GM21786 (cell line): ENCODE measurements around the gene WDR86.

Source experiments
- ATAC-seq: cut with Tn5 transposase; IDR thresholded peaks from one replicate; pipeline ENCODE4 v1.9.1; 2021; ENCODE audit not compliant: unreplicated experiment

WDR86 gene, protein sequence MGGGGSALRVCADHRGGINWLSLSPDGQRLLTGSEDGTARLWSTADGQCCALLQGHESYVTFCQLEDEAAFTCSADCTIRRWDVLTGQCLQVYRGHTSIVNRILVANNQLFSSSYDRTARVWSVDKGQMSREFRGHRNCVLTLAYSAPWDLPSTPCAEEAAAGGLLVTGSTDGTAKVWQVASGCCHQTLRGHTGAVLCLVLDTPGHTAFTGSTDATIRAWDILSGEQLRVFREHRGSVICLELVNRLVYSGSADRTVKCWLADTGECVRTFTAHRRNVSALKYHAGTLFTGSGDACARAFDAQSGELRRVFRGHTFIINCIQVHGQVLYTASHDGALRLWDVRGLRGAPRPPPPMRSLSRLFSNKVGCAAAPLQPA

DNA sequence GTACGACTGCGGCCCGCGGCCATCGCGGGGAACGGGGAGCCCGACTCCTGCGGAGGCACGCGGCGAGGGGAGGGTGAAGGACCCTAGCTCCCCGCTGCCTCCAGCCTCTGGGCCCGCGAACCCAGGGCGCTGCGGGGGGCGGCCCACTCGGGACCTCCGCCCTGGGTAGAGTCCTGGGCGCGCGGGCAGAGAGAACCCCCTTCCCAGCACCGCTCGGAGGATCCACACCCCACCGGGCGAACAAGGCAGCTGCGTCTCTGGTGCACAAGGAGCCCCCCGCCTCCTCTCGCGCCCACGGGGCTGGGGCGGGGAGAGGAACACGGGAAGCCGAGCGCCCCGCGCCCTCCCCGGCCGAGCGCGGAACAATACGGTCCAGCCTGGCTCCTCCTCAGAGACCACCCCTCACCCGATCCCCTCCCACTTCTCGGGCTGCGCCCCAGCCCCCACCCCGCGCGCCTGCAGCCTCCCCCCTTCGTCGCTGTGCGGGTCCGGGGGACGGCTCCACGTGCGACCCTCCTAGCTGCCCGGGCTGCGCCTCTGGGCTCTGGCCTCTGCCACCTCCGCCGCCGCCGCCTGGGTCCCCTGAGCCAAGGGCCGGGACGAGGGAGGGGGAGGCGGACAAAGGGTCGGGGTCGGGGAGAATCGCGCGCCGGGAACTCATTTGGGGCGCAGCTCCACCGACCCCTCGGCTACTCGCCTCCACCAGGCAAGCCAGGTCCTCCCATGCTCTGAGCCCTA lies at the start of gene WDR86:
Gene WDR86 (minus strand): TSS at position 372 of the 738 bp plus-strand sequence. CDS start 449 bp downstream, outside the sequence.
- ATAC-seq, result no peak

DNA sequence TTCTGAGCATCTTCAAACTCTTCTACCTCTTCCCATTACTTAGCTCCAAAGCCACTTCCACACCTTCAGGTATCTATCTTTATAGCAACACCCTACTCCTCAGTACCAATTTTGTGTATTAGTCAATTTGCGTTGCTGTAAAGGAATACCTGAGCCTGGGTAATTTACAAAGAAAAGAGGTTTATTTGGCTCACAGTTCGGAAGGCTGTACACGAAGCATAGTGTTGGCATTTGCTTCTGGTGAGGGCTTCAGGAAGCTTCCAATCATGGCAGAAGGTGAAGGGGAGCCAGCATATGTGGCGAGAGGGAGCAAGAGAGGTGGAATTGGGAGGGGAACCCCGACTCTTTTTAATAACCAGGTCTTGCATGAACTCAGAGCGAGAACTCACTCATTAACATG lies 47.7 kb upstream of the WDR86 start:
- no peak for ATAC-seq

DNA sequence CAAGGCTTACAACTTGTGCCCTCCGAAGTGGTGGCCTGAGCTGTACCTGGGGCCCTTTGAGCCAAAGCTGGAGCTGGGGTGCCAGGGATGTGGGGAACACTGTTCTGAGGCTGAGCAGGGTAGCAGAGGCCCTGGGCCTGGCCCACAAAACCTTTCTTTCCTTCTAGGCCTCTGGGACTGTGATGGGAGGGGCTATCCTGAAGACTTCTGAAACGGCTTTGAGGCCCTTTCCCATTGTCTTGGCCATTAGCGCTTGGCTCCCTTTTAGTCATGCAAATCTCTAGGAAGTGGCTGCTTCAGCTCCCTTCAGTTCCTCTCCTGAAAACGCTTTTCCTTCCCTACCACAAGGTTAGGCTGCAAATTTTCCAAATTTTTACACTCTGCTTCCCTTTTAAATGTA lies 46.9 kb upstream of the WDR86 start:
- no peak for ATAC-seq

DNA sequence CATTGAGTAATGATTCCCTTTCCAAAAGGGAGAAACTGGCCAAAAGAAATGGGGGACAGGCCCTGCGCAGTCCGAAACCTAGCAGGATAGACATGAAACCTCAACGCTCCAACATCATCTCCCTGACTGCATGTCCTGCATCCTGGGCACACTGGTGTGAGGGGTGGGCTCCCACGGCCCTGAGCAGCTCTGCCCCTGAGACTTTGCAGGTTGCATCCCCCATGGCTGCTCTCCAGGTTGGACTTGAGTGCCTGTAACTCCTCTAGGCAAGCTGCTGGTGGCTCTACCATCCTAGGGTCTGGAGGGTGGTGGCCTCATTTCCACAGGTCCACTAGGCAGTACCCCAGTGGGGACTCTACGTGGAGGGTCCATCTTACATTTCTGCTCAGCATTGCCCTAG lies 46.4 kb upstream of the WDR86 start:
- ATAC-seq, result no peak

DNA sequence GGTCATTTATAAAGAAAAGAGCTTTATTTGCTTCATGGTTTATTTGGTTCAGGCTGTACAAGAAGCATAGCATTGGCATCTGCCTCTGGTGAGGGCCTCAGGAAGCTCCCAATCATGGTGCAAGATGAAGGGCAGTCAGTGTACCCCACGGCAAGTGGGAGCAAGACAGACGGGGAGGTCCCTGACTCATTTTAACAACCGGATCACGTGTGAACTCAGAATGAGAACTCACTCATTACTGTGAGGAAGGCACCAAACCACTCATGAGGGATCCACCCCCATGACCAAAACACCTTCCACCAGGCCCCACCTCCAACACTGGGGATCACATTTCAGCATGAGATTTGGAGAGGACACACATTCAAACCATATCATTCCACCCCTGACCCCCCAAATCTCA lies 45.9 kb upstream of the WDR86 start:
- ATAC-seq, result no peak

DNA sequence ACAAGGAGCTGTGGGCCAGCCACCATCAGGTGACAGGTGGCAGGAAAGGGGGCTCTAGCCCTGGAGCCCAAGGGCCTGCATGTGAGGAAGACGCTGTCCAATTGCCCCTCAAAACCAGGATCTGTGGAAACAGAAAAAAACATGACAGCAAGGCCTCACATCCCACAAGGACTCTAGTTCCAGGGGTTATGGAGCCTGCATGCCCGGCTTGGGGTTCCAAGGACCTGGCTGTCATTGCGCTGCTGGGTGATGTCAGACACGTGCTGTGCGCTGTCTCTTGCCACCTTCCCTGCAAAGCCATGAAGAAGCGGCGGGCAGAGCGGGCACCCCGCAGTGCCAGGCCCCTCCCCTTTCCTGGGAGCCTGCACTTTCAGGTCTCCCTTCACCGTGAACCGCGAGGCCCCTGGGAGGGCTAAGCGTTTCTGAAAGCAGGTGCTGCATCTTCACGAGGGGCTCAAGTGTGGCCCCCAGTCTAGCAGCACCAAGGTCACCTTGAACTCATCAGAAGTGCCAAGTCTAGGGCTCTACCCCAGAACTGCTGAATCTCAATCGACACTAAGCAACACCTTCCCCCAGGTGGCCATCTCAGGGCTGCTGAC lies 45.2 kb upstream of the WDR86 start:
- no peak for ATAC-seq

DNA sequence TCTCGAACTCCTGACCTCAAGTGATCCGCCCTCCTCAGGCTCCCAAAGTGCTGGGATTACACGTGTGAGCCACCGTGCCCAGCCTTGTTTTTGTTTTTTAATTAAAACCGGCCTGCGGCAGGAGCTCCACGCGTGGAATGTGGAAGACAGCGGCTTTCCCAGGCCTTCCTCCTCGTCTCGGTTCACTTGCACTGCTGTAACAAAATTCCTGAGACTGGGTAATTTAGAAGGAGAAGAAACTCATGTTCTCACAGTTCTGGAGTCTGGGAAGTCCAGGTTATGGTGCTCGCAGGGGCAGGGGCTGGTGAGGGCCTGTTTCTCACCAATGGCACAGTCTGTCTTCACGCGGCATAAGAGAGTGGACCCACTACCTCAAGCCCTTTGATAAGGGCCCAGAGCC lies 44.5 kb upstream of the WDR86 start:
- ATAC-seq, result no peak

DNA sequence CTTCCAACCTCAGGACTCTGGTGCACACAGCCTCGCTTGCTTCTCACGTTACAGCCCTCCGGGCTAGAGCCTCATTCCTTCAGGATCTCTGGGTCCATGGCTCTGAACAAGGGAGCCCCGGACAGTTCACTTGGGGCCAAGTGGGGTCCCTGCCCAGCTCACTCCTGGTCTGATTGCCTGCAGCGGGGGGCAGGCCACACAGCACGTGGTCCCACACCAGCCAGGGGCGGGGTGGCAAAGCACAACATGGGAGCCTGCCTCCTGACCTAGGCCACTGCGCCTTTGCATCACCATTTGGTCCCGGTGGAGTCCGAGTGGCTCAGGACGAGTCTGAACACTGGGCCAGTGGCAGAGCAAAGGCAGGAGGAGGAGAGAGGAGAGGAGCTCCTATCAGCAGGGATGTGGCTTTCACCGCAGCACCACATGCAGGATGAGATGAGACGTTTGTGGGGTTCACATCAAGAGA lies 43.5 kb upstream of the WDR86 start:
- ATAC-seq, result no peak

DNA sequence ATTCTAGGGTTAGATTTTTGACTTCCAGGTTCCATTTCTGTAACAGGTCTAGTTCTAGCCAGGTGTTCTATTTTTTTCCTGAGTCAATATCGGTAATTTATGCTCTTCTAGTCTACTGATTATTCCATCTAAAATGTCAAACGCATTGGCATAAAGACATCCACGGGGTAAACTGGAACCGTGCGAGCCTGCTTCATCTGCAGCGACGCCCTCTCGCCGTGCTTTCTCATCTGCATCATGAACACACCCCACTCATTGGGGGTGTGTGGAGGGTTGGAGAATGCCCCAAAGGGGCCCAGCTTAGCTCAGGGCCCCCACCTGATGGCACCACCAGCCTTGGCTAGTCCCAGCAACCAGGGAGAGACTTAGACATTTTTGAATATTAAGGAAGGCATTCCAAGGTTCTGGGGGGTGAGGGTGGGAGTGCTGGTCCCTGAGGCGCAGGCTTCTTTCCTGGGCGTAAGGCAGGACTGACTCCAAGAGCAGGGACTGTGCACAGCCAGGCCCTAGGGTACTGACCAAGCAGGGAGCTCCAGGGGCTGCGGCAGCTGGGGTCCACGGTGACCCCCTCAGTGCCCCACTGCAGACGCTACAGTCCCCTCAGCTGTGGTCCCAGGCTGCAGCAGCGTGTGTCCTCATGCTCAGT lies 43.0 kb upstream of the WDR86 start:
- no peak for ATAC-seq

DNA sequence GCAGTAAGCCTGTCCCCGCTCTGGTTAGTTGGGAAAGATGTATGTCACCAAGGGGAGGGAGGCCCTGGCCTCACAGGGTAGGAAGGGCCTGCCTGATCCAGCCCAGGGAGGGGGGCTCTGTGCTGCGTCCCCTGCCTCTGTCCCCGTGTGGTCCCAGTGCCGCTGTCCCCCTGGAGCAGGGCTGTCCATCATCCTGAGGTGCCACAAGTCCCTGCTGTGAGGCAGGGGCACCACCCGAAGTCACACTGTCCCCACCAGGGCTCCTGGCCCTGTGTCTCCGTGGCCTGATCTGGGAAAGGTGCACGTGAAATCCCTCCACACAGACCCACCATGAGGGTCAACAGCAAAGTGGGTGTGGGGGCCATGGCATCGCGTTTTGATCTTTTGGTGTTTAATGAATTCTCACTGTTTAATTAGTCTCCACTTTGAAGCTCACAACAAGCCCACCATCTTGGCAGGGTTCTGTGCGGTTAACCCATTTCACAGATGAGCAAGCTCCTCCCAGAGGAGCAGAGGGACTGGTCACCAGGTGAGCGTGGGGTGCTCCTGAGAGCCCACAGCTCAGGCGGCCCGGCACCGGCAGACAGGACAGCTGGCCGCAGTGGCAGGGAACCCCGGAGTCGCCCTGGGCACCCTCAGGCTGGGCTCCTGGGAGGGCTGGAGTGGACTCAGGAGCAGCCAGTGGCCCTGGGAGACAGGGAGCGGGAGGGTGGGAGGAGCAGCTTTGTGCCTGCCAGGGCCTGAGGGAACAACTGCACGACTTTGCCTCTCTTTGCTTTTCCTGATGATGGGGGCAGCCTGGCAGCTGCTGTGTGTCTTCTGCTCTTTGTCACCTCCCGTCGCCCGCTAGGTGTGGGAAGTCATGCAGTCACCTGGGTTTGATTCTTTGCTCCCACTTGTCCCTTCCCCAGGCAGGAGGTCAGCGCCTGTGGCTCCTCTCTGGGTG lies 42.1 kb upstream of the WDR86 start:
- no peak for ATAC-seq

DNA sequence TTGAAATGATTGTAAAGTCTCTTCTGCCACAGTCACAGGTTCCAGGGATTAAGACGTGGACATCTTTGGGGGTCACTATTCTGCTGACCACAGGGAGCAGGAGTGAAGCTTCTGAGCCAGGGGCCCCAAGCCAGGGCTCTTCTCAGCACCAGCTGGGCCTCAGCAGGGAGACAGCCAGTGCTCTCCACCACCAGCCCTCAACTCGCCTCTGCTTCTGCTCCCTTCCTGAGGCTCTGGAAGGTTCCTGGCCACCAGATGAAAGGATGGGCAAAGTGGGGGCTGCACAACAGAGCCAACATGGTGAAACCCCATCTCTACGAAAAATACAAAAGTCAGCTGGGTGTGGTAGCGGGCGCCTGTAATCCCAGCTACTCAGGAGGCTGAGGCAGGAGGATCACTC lies 41.3 kb upstream of the WDR86 start:
- ATAC-seq, result no peak

DNA sequence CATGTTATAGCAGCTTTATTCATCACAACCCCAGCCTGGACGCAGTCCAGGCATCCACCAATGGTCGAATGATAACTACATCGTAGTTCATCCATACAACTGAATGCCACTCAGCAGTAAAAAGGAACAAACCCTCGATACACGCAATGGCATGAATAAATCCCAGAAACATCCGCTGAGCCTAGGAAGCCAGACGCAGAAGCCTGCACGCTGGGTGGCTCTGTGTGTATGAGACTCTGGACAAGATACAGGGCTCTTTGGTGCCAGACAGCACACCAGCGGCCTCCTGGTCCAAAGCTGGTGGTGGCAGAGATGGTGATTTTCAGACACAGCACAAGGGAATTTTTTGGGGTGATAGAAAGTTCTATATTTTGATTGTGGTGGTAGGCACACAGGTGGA lies 40.2 kb upstream of the WDR86 start:
- ATAC-seq, result no peak

DNA sequence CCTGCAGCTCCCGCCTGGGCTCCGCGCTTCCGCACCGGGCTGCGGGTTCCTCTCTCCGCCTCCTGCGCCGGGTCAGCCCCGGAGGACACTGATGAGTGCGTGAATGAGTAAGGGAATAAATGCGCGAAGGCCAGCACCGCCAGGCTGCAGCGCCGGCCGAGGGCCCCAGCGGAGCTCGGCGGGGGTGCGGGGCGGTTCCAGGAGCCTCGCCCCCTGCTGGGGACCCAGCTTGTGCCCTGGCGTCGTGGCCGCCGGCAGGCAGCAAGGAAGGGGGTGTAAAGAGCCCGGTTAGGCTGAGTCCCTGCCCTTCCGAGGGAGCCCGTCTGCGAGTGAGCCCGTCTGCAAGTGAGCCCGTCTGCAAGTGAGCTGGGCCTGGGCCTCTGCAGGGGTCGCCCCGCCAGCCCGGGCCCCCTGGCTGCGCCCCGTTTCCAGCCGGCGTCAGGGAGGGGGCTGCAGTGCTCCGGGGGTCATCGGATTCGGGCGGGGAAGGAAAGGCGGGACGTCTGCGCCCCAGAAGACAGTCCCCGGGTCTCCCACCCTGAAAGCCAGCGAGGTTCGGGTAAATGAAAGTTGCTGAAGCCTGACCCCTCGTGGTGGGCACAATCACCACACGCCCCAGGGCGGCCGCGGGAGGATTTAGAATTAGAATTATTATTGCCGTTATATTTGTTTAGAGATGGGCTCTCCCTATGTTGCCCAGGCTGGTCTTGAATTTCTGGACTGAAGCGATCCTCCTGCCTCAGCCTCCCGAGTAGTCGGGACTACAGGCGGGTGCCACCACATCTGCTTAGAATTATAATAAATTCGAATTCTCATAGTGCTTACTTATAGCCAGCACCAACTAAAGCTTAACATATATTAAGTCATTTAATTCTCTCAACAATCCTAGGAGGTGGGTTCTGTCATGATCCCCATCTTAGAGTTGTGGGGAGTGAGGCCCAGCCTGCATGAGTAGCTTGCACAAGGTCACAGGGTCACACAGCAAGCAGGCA lies 38.7 kb upstream of the WDR86 start:
- peak; percentile 58 for ATAC-seq

DNA sequence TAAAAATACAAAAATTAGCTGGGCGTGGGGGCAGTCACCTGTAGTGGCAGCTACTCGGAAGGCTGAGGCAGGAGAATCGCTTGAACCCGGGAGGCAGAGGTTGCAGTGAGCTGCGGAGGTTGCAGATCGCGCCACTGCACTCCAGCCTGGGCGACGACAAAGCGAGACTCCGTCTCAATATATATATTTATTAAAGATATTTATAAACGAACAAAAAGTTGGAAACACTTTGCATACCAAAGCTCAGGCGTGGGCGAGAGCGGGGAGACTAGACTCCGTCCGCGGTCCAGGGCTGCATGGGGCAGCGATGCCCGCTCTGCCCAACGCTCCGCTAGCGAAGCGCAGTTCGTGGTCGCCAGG lies 38.0 kb upstream of the WDR86 start:
- no peak for ATAC-seq

DNA sequence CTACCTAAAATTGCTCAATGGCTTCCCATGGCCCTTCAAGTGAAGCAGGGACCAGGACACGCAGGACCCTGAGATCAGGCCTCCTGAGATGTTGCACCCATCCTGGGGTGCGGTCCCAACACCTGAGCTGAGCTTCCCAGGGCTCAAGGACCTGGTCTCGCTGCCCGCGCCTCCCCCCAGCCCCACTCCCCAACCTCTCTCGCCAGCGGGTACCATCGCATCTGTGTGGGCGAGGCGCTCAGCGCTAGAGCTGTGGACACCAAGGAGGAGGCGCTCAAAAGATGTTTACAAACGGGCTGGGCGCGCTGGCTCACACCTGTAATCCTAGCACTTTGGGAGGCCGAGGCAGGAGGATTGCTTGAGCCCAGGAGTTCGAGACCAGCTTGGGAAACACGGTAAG lies 37.5 kb upstream of the WDR86 start:
- no peak for ATAC-seq

DNA sequence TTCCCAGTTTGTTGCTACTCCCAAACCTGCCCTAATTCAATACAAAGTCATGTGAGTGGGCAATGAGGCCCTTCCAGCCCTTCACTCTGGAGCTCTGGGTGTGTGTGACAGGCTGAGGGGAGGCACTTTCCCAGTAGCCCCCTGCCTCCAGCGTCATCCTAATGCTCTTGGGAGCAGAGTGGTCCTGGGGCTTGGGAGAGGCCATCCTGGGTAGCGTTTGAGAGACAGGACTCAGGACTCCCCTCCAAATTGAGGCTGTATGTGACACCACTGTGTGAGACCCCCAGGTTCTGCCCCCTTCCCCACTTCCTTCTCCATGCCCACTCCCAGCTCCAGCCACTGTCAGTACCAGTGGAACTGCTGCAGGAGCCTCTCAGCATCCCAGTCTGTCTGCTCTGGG lies 36.6 kb upstream of the WDR86 start:
- ATAC-seq, result no peak

DNA sequence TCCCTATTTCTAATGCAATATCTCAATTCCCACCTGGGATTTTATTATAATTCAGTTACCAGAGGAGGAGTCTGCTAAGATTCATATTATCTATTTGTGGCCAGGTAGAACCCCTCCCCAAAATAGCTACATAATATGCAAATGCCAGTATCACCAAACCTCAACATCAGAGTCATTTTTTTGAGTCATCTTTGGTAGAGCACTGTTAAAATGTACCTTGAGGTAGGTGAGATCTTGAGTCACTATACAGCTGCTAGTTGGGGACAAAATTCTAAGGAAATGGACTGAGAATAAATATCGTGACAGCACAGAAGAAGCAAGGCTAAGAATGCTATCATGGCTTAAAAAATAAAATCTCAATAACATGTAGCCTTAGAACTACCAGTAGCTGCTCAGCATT lies 34.8 kb upstream of the WDR86 start:
- no peak for ATAC-seq

DNA sequence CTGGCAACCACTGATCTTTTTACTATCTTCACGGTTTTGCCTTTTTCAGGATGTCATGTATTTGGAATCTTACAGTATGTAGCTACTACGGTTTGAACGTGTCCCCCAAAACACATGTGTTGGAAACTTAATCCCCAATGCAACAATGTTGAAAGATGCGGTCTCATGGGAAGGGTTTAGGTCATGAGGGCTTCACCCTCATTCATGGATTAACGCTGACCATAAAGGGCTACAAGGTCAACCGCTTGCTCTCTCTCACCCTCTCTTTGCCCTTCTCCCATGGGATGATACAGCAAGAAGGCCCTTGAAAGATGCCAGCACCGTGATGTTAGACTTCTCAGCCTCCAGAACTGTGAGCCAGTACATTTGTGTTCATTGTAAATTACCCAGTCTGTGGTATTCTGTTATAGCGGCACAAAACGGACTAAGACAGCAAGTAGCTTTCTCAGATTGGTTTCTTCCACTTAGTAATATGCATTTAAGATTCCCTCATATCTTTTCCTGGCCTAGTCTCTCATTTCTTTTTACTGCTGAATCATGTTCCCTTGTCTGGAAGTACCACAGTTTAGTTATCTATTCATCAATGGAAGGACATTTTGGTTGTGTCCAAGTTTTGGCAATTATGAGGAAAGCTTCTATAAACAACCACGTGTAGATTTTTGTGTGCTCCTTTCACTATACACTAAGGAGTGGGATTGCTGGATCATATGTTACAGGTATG lies 33.1 kb upstream of the WDR86 start:
- no peak for ATAC-seq
